Liver (tissue), 5 donors: ENCODE results near the gene PRM2. TPM values are rescaled to one million over a fixed set of nuclear protein-coding genes. Genes with fewer than 3 reads are reported as not detected.

Experiments
- polyA plus RNA-seq, 2 donors: library from polyadenylated mRNA; stranded (reverse) in 1 of 2; unstranded in 1 of 2; fragments of 200-250 nt in 1 of 2; fragments of >200 nt in 1 of 2; fragmentation: Nextera tagmentation in 1 of 2; extraction: Ambion mirVana in 1 of 2; gene quantifications; one replicate each; pipeline versions ENCODE4 v1.2.1 to v1.2.3, GENCODE V29; 2013 to 2015
- small RNA-seq: library from RNA; depleted of rRNA; stranded (forward); fragments of <200 nt; gene quantifications from one replicate; pipeline ENCODE3, GENCODE V24; 2014
- total RNA-seq, 2 donors: library from RNA; depleted of rRNA; stranded (reverse); fragments of >200 nt; gene quantifications; one replicate each; pipeline ENCODE4 v1.2.3, GENCODE V29; 2014
- donor health status: healthy.
- donor health status: healthy.
- donor health status: healthy.

Gene PRM2
- total and polyA plus RNA-seq, 4 donors = not detected

Small RNAs within 50 kb of the gene (small RNA-seq; reads per million reads assigned to genes)
- gene MIR548H2 (not detected), gene RF00019 (not detected), gene RF00554 (not detected)

Other genes starting within 250 kb of the PRM2 start
- gene SOCS1, start 20.3 kb downstream of the PRM2 start, total RNA-seq = 10 to 100 TPM in 1 of 2 donors, 1 to 10 TPM in 1; 1.8 to 10.9 TPM
- gene SOCS1, start 20.3 kb downstream of the PRM2 start, polyA plus RNA-seq = 1 to 10 TPM; 2.2 to 2.5 TPM
- gene TNP2, start 7.2 kb downstream of the PRM2 start, total RNA-seq = not detected
- not detected for gene TNP2, start 7.2 kb downstream of the PRM2 start, polyA plus RNA-seq
- not detected for gene PRM3, start 2.9 kb downstream of the PRM2 start, total RNA-seq
- not detected for gene PRM3, start 2.9 kb downstream of the PRM2 start, polyA plus RNA-seq
- not detected for gene PRM1, start 4.8 kb upstream of the PRM2 start, total RNA-seq
- not detected for gene PRM1, start 4.8 kb upstream of the PRM2 start, polyA plus RNA-seq
- 1 to 10 TPM in 1 of 2 donors, under 1 TPM in 1; 0.33 to 8.5 TPM for gene RMI2, start 69.0 kb upstream of the PRM2 start, total RNA-seq
- gene RMI2, start 69.0 kb upstream of the PRM2 start, polyA plus RNA-seq = 1 to 10 TPM in 1 of 2 donors, under 1 TPM in 1; 0.28 to 1.3 TPM